SK-N-SH treated with all-trans-retinoic acid at 6 μM for 48 hours (cell line): ENCODE results near the gene CD180.

Experiments
- CREB5 ChIP-seq: fragments of 250-450 bp; sonication (Bioruptor Pico); IDR thresholded peaks from 2 replicates; pipeline ENCODE4 v1.5.1; 2020; ENCODE audit warnings: low read depth, mild to moderate bottlenecking, moderate library complexity
- SNAI2 ChIP-seq: fragments of 250-450 bp; sonication (Bioruptor Pico); IDR thresholded peaks from 2 replicates; pipeline ENCODE4 v1.5.0; 2020; ENCODE audit warnings: mild to moderate bottlenecking, moderate library complexity
- TF ChIP-seq, protein P1 (sequence below): fragments of 250-450 bp; sonication (Bioruptor Pico); IDR thresholded peaks from 2 replicates; pipeline ENCODE4 v1.8.0; 2020; ENCODE audit warnings: mild to moderate bottlenecking, moderate library complexity, borderline replicate concordance

DNA sequence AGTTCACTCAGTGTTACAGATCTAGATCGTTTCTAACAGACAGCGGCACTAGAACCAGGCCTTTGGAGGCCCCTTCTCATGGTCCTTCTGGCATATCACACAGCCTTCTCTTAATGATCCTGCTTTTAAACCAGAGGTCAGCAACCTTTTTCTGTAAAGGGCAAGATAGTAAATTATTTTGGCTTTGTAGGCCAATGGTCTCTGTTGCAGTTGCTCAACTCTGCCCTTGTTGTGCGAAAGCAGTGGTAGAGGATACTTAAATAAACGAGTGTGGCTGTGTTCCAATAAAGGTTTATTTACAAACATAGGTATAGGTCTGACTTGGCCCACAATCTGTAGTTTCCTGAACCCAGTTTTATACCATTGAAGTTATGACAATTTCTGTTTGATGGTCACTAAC lies 47.3 kb upstream of the CD180 start:
- TF ChIP-seq SNAI2 (CRISPR knock-in tag) (no peak), CREB5 (CRISPR knock-in tag) (no peak)
- TF ChIP-seq, protein P1, sequence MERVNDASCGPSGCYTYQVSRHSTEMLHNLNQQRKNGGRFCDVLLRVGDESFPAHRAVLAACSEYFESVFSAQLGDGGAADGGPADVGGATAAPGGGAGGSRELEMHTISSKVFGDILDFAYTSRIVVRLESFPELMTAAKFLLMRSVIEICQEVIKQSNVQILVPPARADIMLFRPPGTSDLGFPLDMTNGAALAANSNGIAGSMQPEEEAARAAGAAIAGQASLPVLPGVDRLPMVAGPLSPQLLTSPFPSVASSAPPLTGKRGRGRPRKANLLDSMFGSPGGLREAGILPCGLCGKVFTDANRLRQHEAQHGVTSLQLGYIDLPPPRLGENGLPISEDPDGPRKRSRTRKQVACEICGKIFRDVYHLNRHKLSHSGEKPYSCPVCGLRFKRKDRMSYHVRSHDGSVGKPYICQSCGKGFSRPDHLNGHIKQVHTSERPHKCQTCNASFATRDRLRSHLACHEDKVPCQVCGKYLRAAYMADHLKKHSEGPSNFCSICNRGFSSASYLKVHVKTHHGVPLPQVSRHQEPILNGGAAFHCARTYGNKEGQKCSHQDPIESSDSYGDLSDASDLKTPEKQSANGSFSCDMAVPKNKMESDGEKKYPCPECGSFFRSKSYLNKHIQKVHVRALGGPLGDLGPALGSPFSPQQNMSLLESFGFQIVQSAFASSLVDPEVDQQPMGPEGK: no peak
